A673 (cell line): ENCODE data around the gene EGFL6. TPM values are rescaled to one million over a fixed set of nuclear protein-coding genes. Genes with fewer than 3 reads are reported as not detected.

ENCODE experiments used
- BruUV-seq: library from RNA; stranded (reverse); fragments of 400-500 nt; replicated peaks from 2 replicates; lab custom pipeline; 2021; lab: Mats Ljungman, UMichigan
- CTCF ChIA-PET: fragments of 300-600 bp; sonication (Branson Sonifier 250); formaldehyde crosslinking; loops from one replicate; lab custom pipeline; 2022; ENCODE audit warnings: antibody characterized with exemption; lab: Charles Lee
- POLR2A ChIA-PET: fragments of 300-600 bp; sonication (Branson Sonifier 250); formaldehyde crosslinking; loops from one replicate; lab custom pipeline; 2022; ENCODE audit warnings: antibody characterized with exemption; ENCODE audit not compliant: low non-redundant PET; lab: Charles Lee
- DNase-seq: peaks from one replicate; pipeline ENCODE4 v3.0.0-alpha.2; 2015; ENCODE audit warnings: low spot score
- H3K27ac ChIP-seq: fragments of 200-600 bp; sonication (generic); 2 replicates; pipeline ENCODE4 v1.5.1; 2016; ENCODE audit warnings: mixed run types, low read depth, mild to moderate bottlenecking, mixed read lengths, antibody characterized with exemption, low read length; ENCODE audit not compliant: poor library complexity, severe bottlenecking
- H3K27me3 ChIP-seq: fragments of 200-600 bp; sonication (generic); replicated peaks from 2 replicates; pipeline ENCODE4 v1.6.1; 2017; ENCODE audit warnings: mixed run types, low read depth, mild to moderate bottlenecking, mixed read lengths, antibody characterized with exemption, low read length; ENCODE audit not compliant: insufficient read depth, poor library complexity
- H3K36me3 ChIP-seq: fragments of 200-600 bp; sonication (generic); 2 replicates; pipeline ENCODE4 v1.6.1; 2016; ENCODE audit warnings: mixed run types, mild to moderate bottlenecking, mixed read lengths, antibody characterized with exemption, low read length; ENCODE audit not compliant: insufficient read depth, poor library complexity, severe bottlenecking
- H3K4me1 ChIP-seq: fragments of 200-600 bp; sonication (generic); 2 replicates; pipeline ENCODE4 v1.6.1; 2017; ENCODE audit warnings: mixed run types, mild to moderate bottlenecking, mixed read lengths, antibody characterized with exemption, low read length; ENCODE audit not compliant: insufficient read depth, poor library complexity, severe bottlenecking
- H3K4me3 ChIP-seq: fragments of 200-600 bp; sonication (generic); 2 replicates; pipeline ENCODE4 v1.5.1; 2016; ENCODE audit warnings: low read depth, mixed run types, mild to moderate bottlenecking, mixed read lengths, low read length; ENCODE audit not compliant: poor library complexity, severe bottlenecking
- H3K9me3 ChIP-seq: fragments of 200-600 bp; sonication (generic); 2 replicates; pipeline ENCODE4 v1.6.1; 2016; ENCODE audit warnings: mixed run types, low read depth, mild to moderate bottlenecking, mixed read lengths, antibody characterized with exemption, low read length; ENCODE audit not compliant: poor library complexity, severe bottlenecking
- CTCF ChIP-seq: fragments of 300-800, 200-600 bp; sonication (generic); conservative IDR thresholded peaks from 2 replicates; pipeline ENCODE4 v1.5.1; 2017; ENCODE audit warnings: low read depth, mild to moderate bottlenecking, antibody characterized with exemption, low read length, moderate library complexity, mixed read lengths
- EZH2 ChIP-seq: fragments of 200-600 bp; sonication (generic); IDR thresholded peaks from 2 replicates; pipeline ENCODE4 v1.6.1; 2017; ENCODE audit warnings: borderline replicate concordance, low read depth, mild to moderate bottlenecking, mixed read lengths, antibody characterized with exemption, low read length; ENCODE audit not compliant: poor library complexity, severe bottlenecking
- intact Hi-C: fragments of 100-400 bp; cut with micrococcal nuclease; formaldehyde crosslinking; loops from one replicate; pipeline ENCODE4 v1.10.0; 2022; ENCODE audit not compliant: unreplicated experiment
- total RNA-seq: library from RNA; stranded (reverse); gene quantifications from 2 replicates; pipeline ENCODE4 v1.2.3, GENCODE V29; 2021

Gene EGFL6
- total RNA-seq, 1 experiment from 2014 or later, result not detected

GRCh38 chrX:13597874-13598273, 28.5 kb downstream of the EGFL6 start:
- BruUV-seq, result no TSS peak
- Histone ChIP-seq H3K9me3 (peaks cover 5% of the 10 kb centered on the region), H3K27me3 (peaks cover 8% of the 10 kb centered on the region), H3K36me3 (no peaks in the 10 kb centered on the region), H3K4me3 (no peak overlapping the region), H3K4me1 (no peaks in the 10 kb centered on the region), H3K27ac (no peak overlapping the region)
- intact Hi-C loops, result no loop called here
- ChIA-PET CTCF (no interaction called here), POLR2A (no interaction called here)
- DNase-seq, result no peak
- no peak for TF ChIP-seq EZH2

GRCh38 chrX:13598877-13599276, 29.5 kb downstream of the EGFL6 start:
- intact Hi-C loops, result no loop called here
- no peaks in the 10 kb centered on the region for H3K4me1 ChIP-seq
- H3K4me3 ChIP-seq, result no peak overlapping the region
- no peaks in the 10 kb centered on the region for H3K36me3 ChIP-seq
- DNase-seq, result peak; percentile 14
- BruUV-seq, result no TSS peak
- TF ChIP-seq CTCF (peak; percentile 41; the same call in 1 of the 2 replicates), EZH2 (no peak)
- POLR2A ChIA-PET, result no interaction called here
- H3K27me3 ChIP-seq, result peaks cover 8% of the 10 kb centered on the region
- CTCF ChIA-PET, result interaction anchor here (1.4 kb wide), 1 partner anchor 47 kb away, joined by 22 read pairs; no protein-coding TSS in a partner anchor
- peaks cover 5% of the 10 kb centered on the region for H3K9me3 ChIP-seq
- no peak overlapping the region for H3K27ac ChIP-seq

- CTCF ChIA-PET, result interaction anchor here (1.4 kb wide), 1 partner anchor 46 kb away, joined by 22 read pairs; no protein-coding TSS in a partner anchor
- TF ChIP-seq CTCF (no peak), EZH2 (no peak)
- H3K36me3 ChIP-seq, result no peaks in the 10 kb centered on the region
- H3K9me3 ChIP-seq, result peaks cover 5% of the 10 kb centered on the region
- intact Hi-C loops, result no loop called here
- peaks cover 5% of the 10 kb centered on the region for H3K27me3 ChIP-seq
- no TSS peak for BruUV-seq
- no peak for DNase-seq
- H3K4me3 ChIP-seq, result no peak overlapping the region
- POLR2A ChIA-PET, result no interaction called here
- H3K27ac ChIP-seq, result no peak overlapping the region
- H3K4me1 ChIP-seq, result no peaks in the 10 kb centered on the region
Measured at GRCh38 chrX:13599491-13599890, 30.1 kb downstream of the EGFL6 start.

GRCh38 chrX:13605611-13606010, 36.2 kb downstream of the EGFL6 start:
- no TSS peak for BruUV-seq
- Histone ChIP-seq H3K4me1 (no peaks in the 10 kb centered on the region), H3K9me3 (peaks cover 5% of the 10 kb centered on the region), H3K27me3 (no peaks in the 10 kb centered on the region), H3K27ac (no peak overlapping the region), H3K4me3 (no peak overlapping the region), H3K36me3 (no peaks in the 10 kb centered on the region)
- intact Hi-C loops, result no loop called here
- ChIA-PET CTCF (no interaction called here), POLR2A (no interaction called here)
- DNase-seq, result no peak
- TF ChIP-seq EZH2, result no peak
- TF ChIP-seq CTCF, result no peak
